B cell (primary cell): ENCODE results near the gene TTC9. TPM values are rescaled to one million over a fixed set of nuclear protein-coding genes. Genes with fewer than 3 reads are reported as not detected.

Experiments used
- ATAC-seq: fragments of 200-7000 bp; cut with Tn5 transposase; one replicate; pipeline ENCODE4 v1.10.0; 2021; ENCODE audit warnings: low read depth, mild to moderate bottlenecking, moderate number of reproducible peaks, moderate library complexity
- CTCF ChIA-PET: fragments of 350-600 bp; sonication (Branson Sonifier 250); formaldehyde crosslinking; loops from one replicate; lab custom pipeline; 2021; ENCODE audit warnings: antibody characterized with exemption, inconsistent platforms; lab: Charles Lee
- POLR2A ChIA-PET: fragments of 350-600 bp; sonication (Branson Sonifier 250); formaldehyde crosslinking; loops from one replicate; lab custom pipeline; 2021; ENCODE audit warnings: antibody characterized with exemption; lab: Charles Lee
- DNase-seq: peaks from one replicate; pipeline ENCODE4 v3.0.0; 2013
- H2AFZ ChIP-seq: 2 replicates; pipeline ENCODE4 v1.6.1; 2012; ENCODE audit warnings: mild to moderate bottlenecking, low read depth, low read length; ENCODE audit not compliant: insufficient read depth, poor library complexity, severe bottlenecking
- H3K27ac ChIP-seq, 2 donors: 1 replicate in 1 of 2; 2 replicates in 1 of 2; pipeline ENCODE4 v1.5.1; 2012 to 2013; ENCODE audit warnings: low read length in 2 of 2, mild to moderate bottlenecking in 2 of 2, moderate library complexity in 1 of 2
- H3K27me3 ChIP-seq, 4 experiments: fragments of 200-600 bp in 1 of 4; sonication (generic) in 1 of 4; replicated peaks in 1 of 4; 1 replicate in 2 of 4; 2 replicates in 2 of 4; pipeline versions ENCODE4 v1.6.1 to v1.7.0; 2013 to 2016; ENCODE audit warnings: low read length in 3 of 4, mild to moderate bottlenecking in 2 of 4, mixed read lengths in 1 of 4, moderate library complexity in 1 of 4; ENCODE audit not compliant: insufficient read depth in 4 of 4, control insufficient read depth in 3 of 4; ENCODE audit errors: control extremely low read depth in 1 of 4
- H3K36me3 ChIP-seq, 2 experiments: replicated peaks in 1 of 2; 1 replicate in 1 of 2; 2 replicates in 1 of 2; pipeline versions ENCODE4 v1.6.1 to v1.7.1; 2013; ENCODE audit warnings: low read length in 1 of 2; ENCODE audit not compliant: insufficient read depth in 2 of 2, control insufficient read depth in 1 of 2; ENCODE audit errors: control extremely low read depth in 1 of 2, extremely low read depth in 1 of 2
- H3K4me1 ChIP-seq, 2 donors: fragments of 200-600 bp in 1 of 2; sonication (generic) in 1 of 2; 1 replicate in 1 of 2; 2 replicates in 1 of 2; pipeline versions ENCODE4 v1.5.1 to v1.6.1; 2013 to 2017; ENCODE audit warnings: low read length in 2 of 2; ENCODE audit not compliant: control insufficient read depth in 2 of 2, insufficient read depth in 2 of 2
- H3K4me2 ChIP-seq: replicated peaks from 2 replicates; pipeline ENCODE3; 2012; ENCODE audit warnings: mild to moderate bottlenecking, low read depth, low read length; ENCODE audit not compliant: poor library complexity, severe bottlenecking
- H3K4me3 ChIP-seq, 5 experiments: fragments of 200-600 bp in 1 of 5; sonication (generic) in 1 of 5; 1 replicate in 3 of 5; 2 replicates in 2 of 5; pipeline versions ENCODE4 v1.5.1 to v1.7.0; 2011 to 2016; ENCODE audit warnings: low read length in 4 of 5, mild to moderate bottlenecking in 4 of 5, low read depth in 2 of 5, control low read depth in 1 of 5, moderate library complexity in 1 of 5; ENCODE audit not compliant: insufficient read depth in 1 of 5; ENCODE audit errors: control extremely low read depth in 1 of 5, extremely low read depth in 1 of 5
- H3K79me2 ChIP-seq: fragments of 200-600 bp; sonication (generic); one replicate; pipeline ENCODE4 v1.6.0; 2016; ENCODE audit warnings: low read length; ENCODE audit not compliant: control insufficient read depth, insufficient read depth
- H3K9ac ChIP-seq: fragments of 200-600 bp; sonication (generic); 2 replicates; pipeline ENCODE4 v1.6.1; 2017; ENCODE audit warnings: mild to moderate bottlenecking, low read length, moderate library complexity
- H3K9me3 ChIP-seq, 3 donors: one replicate each; pipeline versions ENCODE4 v1.6.1 to v1.7.1; 2013; ENCODE audit warnings: low read length in 2 of 3; ENCODE audit not compliant: control insufficient read depth in 2 of 3, insufficient read depth in 1 of 3; ENCODE audit errors: control extremely low read depth in 1 of 3
- H4K20me1 ChIP-seq: 2 replicates; pipeline ENCODE4 v1.6.0; 2012; ENCODE audit warnings: mild to moderate bottlenecking, low read length; ENCODE audit not compliant: insufficient read depth, control insufficient read depth, poor library complexity, severe bottlenecking
- H3K27ac Mint-ChIP-seq: one replicate; pipeline ENCODE4 v1.8.0; 2021; ENCODE audit warnings: mixed read lengths
- H3K27me3 Mint-ChIP-seq: one replicate; pipeline ENCODE4 v1.8.0; 2021; ENCODE audit warnings: mixed read lengths
- H3K4me1 Mint-ChIP-seq: one replicate; pipeline ENCODE4 v1.8.0; 2021; ENCODE audit warnings: mixed read lengths
- H3K4me3 Mint-ChIP-seq: one replicate; pipeline ENCODE4 v1.8.0; 2021; ENCODE audit warnings: mixed read lengths
- H3K9me3 Mint-ChIP-seq: one replicate; pipeline ENCODE4 v1.8.0; 2022; ENCODE audit warnings: mixed read lengths; ENCODE audit not compliant: insufficient read depth
- CTCF ChIP-seq: fragments of 200-600 bp; IDR thresholded peaks from one replicate; pipeline ENCODE4 v1.8.0; 2022; ENCODE audit warnings: antibody characterized with exemption, mild to moderate bottlenecking
- EZH2 ChIP-seq: IDR thresholded peaks from 2 replicates; pipeline ENCODE4 v1.6.1; 2012; ENCODE audit warnings: borderline replicate concordance, low read depth, mild to moderate bottlenecking, moderate library complexity, low read length; ENCODE audit not compliant: insufficient read depth, poor library complexity, severe bottlenecking
- whole genome bisulfite sequencing: methylation state at CpG from one replicate; pipeline ENCODE4 v1.1.5; 2013; ENCODE audit warnings: missing lambda C conversion rate; ENCODE audit not compliant: insufficient coverage; 5-methylcytosine and 5-hydroxymethylcytosine counted together
- intact Hi-C: fragments of 100-400 bp; cut with micrococcal nuclease; formaldehyde crosslinking; loops from one replicate; pipeline ENCODE4 v1.10.0; 2022
- polyA plus RNA-seq: library from polyadenylated mRNA; depleted of rRNA; stranded (reverse); fragments of >200 nt; gene quantifications from 2 replicates; pipeline ENCODE4 v1.2.3, GENCODE V29; 2012
- total RNA-seq, 2 donors: library from RNA; stranded (reverse); fragments of 120-200 nt in 1 of 2; gene quantifications; 1 replicate in 1 of 2; 2 replicates in 1 of 2; pipeline versions ENCODE4 v1.2.3 to v1.2.4, GENCODE V29; 2013 to 2022

TTC9 gene
- total and polyA plus RNA-seq, 2 donors (not counting 1 experiment from before 2014, with no cell fraction given), result 15.3 to 16.3 TPM

GRCh38 chr14:70595443-70596185 lies 46.1 kb upstream of the TTC9 start:
- Histone ChIP-seq H2AFZ (no peak overlapping the region), H3K4me1 (peaks cover 12 to 13% of the 10 kb centered on the region in 2 donors), H3K4me3 (no peak overlapping the region), H3K27me3 (no peaks in the 10 kb centered on the region), H3K79me2 (peaks cover 73% of the 10 kb centered on the region), H3K4me2 (no peak overlapping the region), H3K27ac (no peak overlapping the region), H3K36me3 (peaks cover 0 to 64% of the 10 kb centered on the region in 2 experiments), H3K9ac (no peak overlapping the region), H4K20me1 (peaks cover 64% of the 10 kb centered on the region), H3K9me3 (no peaks in the 10 kb centered on the region)
- ATAC-seq (no peak), DNase-seq (no peak)
- Mint-ChIP-seq H3K4me1 (peaks cover 18% of the 10 kb centered on the region), H3K27me3 (no peaks in the 10 kb centered on the region), H3K9me3 (no peaks in the 10 kb centered on the region), H3K4me3 (no peak overlapping the region), H3K27ac (no peak overlapping the region)
- TF ChIP-seq CTCF, result no peak
- TF ChIP-seq EZH2, result no peak
- CTCF ChIA-PET, result interaction anchor here (1.7 kb wide), 1 partner anchor 222 kb away, joined by 8 read pairs; no protein-coding TSS in a partner anchor
- POLR2A ChIA-PET, result no interaction called here
- WGBS, result 86% methylated on average over 8 of the region's 9 CpGs
- intact Hi-C loops, result no loop called here

GRCh38 chr14:70597731-70598130 lies 44.0 kb upstream of the TTC9 start:
- no peak overlapping the region for H3K4me3 ChIP-seq
- H3K27ac ChIP-seq, result no peak overlapping the region
- H3K4me3 Mint-ChIP-seq, result no peak overlapping the region
- ChIA-PET POLR2A (no interaction called here), CTCF (interaction anchor here (0.8 to 1.8 kb wide), 4 partner anchors 25 to 336 kb away, joined by 3 to 4 read pairs (median 3); no protein-coding TSS in a partner anchor)
- no peak overlapping the region for H3K4me2 ChIP-seq
- peaks cover 27% of the 10 kb centered on the region for H3K4me1 Mint-ChIP-seq
- H3K27me3 Mint-ChIP-seq, result no peaks in the 10 kb centered on the region
- no peak for DNase-seq
- H3K9me3 ChIP-seq, result no peaks in the 10 kb centered on the region
- H2AFZ ChIP-seq, result no peak overlapping the region
- H3K79me2 ChIP-seq, result peaks cover 69% of the 10 kb centered on the region
- H3K27me3 ChIP-seq, result no peaks in the 10 kb centered on the region
- peaks cover 0 to 43% of the 10 kb centered on the region in 2 experiments for H3K36me3 ChIP-seq
- peaks cover 25 to 26% of the 10 kb centered on the region in 2 donors for H3K4me1 ChIP-seq
- peaks cover 59% of the 10 kb centered on the region for H4K20me1 ChIP-seq
- ATAC-seq, result no peak
- no CpG with 5 or more reads among the region's 3 CpGs for WGBS
- no peaks in the 10 kb centered on the region for H3K9me3 Mint-ChIP-seq
- TF ChIP-seq CTCF, result no peak
- no peak for TF ChIP-seq EZH2
- H3K9ac ChIP-seq, result no peak overlapping the region
- intact Hi-C loops, result no loop called here
- no peak overlapping the region for H3K27ac Mint-ChIP-seq
